ENCODE measurements around the gene RAMACL.

- TF ChIP-seq, protein P1, sequence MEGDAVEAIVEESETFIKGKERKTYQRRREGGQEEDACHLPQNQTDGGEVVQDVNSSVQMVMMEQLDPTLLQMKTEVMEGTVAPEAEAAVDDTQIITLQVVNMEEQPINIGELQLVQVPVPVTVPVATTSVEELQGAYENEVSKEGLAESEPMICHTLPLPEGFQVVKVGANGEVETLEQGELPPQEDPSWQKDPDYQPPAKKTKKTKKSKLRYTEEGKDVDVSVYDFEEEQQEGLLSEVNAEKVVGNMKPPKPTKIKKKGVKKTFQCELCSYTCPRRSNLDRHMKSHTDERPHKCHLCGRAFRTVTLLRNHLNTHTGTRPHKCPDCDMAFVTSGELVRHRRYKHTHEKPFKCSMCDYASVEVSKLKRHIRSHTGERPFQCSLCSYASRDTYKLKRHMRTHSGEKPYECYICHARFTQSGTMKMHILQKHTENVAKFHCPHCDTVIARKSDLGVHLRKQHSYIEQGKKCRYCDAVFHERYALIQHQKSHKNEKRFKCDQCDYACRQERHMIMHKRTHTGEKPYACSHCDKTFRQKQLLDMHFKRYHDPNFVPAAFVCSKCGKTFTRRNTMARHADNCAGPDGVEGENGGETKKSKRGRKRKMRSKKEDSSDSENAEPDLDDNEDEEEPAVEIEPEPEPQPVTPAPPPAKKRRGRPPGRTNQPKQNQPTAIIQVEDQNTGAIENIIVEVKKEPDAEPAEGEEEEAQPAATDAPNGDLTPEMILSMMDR (IDR thresholded peaks at IDR 0.05) = no peak
- TF ChIP-seq POLR2A (IDR thresholded peaks at IDR 0.05) = no peak
These were observed 43.9 kb downstream of the RAMACL start for GRCh38 chr6:166542580-166542912.
